Neural progenitor cell (in vitro differentiated cells): ENCODE results near the gene WEE1.

Source experiments
- EZH2 ChIP-seq: fragments of 200-600 bp; sonication (generic); IDR thresholded peaks from 2 replicates; pipeline ENCODE4 v1.6.1; 2017; ENCODE audit warnings: antibody characterized with exemption, mild to moderate bottlenecking, moderate library complexity
- TF ChIP-seq, protein P1 (sequence below): fragments of 200-600 bp; sonication (generic); IDR thresholded peaks from 2 replicates; pipeline ENCODE4 v1.5.1; 2017; ENCODE audit warnings: antibody characterized with exemption, mild to moderate bottlenecking

DNA sequence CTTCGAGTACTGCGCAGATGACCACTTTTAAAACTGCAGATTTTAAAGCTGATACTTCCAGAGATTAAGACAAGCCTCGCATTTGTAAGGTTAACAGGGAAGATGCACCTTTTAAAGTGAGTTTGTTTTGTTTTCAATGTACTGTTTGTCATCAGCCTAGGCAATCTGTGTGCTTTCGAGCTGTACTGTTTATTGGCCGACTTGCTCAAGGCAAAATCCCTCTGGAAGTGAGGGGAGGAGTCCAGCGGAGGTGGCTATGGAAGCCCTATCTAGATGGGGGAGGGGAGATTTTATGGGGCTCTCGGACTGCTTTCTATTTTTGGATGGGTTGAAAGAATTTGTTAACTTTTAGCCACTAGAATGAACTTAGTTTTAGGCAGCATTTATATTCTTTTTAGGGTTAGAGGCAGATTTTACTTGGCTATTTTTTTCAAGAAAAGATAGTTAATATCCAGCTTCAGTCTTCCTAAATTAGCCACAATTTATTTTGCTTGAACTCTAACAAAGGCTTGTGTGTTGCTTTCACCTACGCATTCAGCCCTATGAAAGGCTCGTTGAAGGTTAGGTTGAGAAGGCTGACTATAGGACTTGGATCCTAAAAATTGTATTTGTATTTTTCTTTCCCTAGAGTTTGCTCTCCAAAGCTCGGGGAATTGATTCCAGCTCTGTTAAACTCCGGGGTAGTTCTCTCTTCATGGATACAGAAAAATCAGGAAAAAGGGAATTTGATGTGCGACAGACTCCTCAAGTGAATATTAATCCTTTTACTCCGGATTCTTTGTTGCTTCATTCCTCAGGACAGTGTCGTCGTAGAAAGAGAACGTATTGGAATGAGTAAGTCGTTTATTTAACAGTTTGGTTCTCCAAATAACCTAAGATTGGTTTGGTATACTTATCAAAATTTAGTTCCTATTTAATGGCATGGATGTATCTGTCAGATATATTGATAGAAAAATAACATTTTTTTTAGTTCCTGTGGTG, 2.1 kb downstream of the WEE1 start:
- TF ChIP-seq, protein P1, sequence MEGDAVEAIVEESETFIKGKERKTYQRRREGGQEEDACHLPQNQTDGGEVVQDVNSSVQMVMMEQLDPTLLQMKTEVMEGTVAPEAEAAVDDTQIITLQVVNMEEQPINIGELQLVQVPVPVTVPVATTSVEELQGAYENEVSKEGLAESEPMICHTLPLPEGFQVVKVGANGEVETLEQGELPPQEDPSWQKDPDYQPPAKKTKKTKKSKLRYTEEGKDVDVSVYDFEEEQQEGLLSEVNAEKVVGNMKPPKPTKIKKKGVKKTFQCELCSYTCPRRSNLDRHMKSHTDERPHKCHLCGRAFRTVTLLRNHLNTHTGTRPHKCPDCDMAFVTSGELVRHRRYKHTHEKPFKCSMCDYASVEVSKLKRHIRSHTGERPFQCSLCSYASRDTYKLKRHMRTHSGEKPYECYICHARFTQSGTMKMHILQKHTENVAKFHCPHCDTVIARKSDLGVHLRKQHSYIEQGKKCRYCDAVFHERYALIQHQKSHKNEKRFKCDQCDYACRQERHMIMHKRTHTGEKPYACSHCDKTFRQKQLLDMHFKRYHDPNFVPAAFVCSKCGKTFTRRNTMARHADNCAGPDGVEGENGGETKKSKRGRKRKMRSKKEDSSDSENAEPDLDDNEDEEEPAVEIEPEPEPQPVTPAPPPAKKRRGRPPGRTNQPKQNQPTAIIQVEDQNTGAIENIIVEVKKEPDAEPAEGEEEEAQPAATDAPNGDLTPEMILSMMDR, result no peak
- TF ChIP-seq EZH2, result no peak
